Measurements from ENCODE around the gene DYNC2I2.

The DYNC2I2 gene

GRCh38 chr9:128635266-128636023 is 21.2 kb downstream of the DYNC2I2 start:
- peak in 1 of 2 experiments; percentile 61 for DNase-seq

- no peak for DNase-seq
Measured at GRCh38 chr9:128634651-128635262, 21.9 kb downstream of the DYNC2I2 start.

GRCh38 chr9:128634111-128634510 is 22.5 kb downstream of the DYNC2I2 start:
- no peak for DNase-seq

- no peak for DNase-seq
Measured at GRCh38 chr9:128633601-128634000, 23.0 kb downstream of the DYNC2I2 start.

- no peak for DNase-seq
Measured at GRCh38 chr9:128633057-128633456, 23.6 kb downstream of the DYNC2I2 start.

- DNase-seq, result no peak
Measured at GRCh38 chr9:128632486-128632885, 24.2 kb downstream of the DYNC2I2 start.

- no peak for DNase-seq
Measured at GRCh38 chr9:128632066-128632465, 24.6 kb downstream of the DYNC2I2 start.

- DNase-seq, result no peak
Measured at GRCh38 chr9:128631636-128632035, 25.0 kb downstream of the DYNC2I2 start.

- DNase-seq, result no peak
Measured at GRCh38 chr9:128629852-128630545, 26.6 kb downstream of the DYNC2I2 start.

GRCh38 chr9:128629136-128629535 is 27.5 kb downstream of the DYNC2I2 start:
- no peak for DNase-seq

- no peak for DNase-seq
Measured at GRCh38 chr9:128628471-128629048, 28.1 kb downstream of the DYNC2I2 start.

- DNase-seq, result no peak
Measured at GRCh38 chr9:128627906-128628305, 28.7 kb downstream of the DYNC2I2 start.

- no peak for DNase-seq
Measured at GRCh38 chr9:128627127-128627715, 29.4 kb downstream of the DYNC2I2 start.

- DNase-seq, result no peak
Measured at GRCh38 chr9:128626181-128626580, 30.5 kb downstream of the DYNC2I2 start.

GRCh38 chr9:128625391-128626146 is 31.1 kb downstream of the DYNC2I2 start:
- no peak for DNase-seq

GRCh38 chr9:128624566-128624965 is 32.1 kb downstream of the DYNC2I2 start:
- no peak for DNase-seq

- DNase-seq, result no peak
Measured at GRCh38 chr9:128621730-128622455, 34.8 kb downstream of the DYNC2I2 start.

GRCh38 chr9:128619779-128620178 is 36.9 kb downstream of the DYNC2I2 start:
- DNase-seq, result no peak

- no peak for DNase-seq
Measured at GRCh38 chr9:128619127-128619526, 37.5 kb downstream of the DYNC2I2 start.

GRCh38 chr9:128617943-128618342 is 38.7 kb downstream of the DYNC2I2 start:
- no peak for DNase-seq

GRCh38 chr9:128615571-128615970 is 41.1 kb downstream of the DYNC2I2 start:
- no peak for DNase-seq

GRCh38 chr9:128614728-128615127 is 41.9 kb downstream of the DYNC2I2 start:
- no peak for DNase-seq
